ENCODE measurements around the gene PRDM16.

The PRDM16 gene

GRCh38 chr1:3120994-3121393 lies 52.0 kb downstream of the PRDM16 start (continued):
- TF ChIP-seq ZNF473 (tag by site-specific recombination; IDR thresholded peaks at IDR 0.05) (no peak), ZNF510 (tag by site-specific recombination; IDR thresholded peaks at IDR 0.05; ENCODE audit: insufficient replicate concordance) (no peak), ZNF248 (tag by site-specific recombination; IDR thresholded peaks at IDR 0.05) (no peak), ZNF560 (tag by site-specific recombination; IDR thresholded peaks at IDR 0.05; ENCODE audit: borderline replicate concordance) (no peak), ZBTB17 (tag by site-specific recombination; IDR thresholded peaks at IDR 0.05) (no peak), SP7 (tag by site-specific recombination; IDR thresholded peaks at IDR 0.05) (no peak)

- TF ChIP-seq SCRT1 (tag by site-specific recombination; IDR thresholded peaks at IDR 0.05; ENCODE audit: borderline replicate concordance) (no peak), PRDM1 (tag by site-specific recombination; IDR thresholded peaks at IDR 0.05) (no peak), ZNF23 (tag by site-specific recombination; IDR thresholded peaks at IDR 0.05; ENCODE audit: borderline replicate concordance) (no peak), SP7 (tag by site-specific recombination; IDR thresholded peaks at IDR 0.05) (no peak), ZNF175 (tag by site-specific recombination; IDR thresholded peaks at IDR 0.05) (no peak), MZF1 (tag by site-specific recombination; IDR thresholded peaks at IDR 0.05; ENCODE audit: borderline replicate concordance) (no peak), ZNF184 (tag by site-specific recombination; IDR thresholded peaks at IDR 0.05) (no peak), ZNF837 (tag by site-specific recombination; IDR thresholded peaks at IDR 0.05) (no peak), GLI4 (tag by site-specific recombination; IDR thresholded peaks at IDR 0.05) (no peak), SCRT2 (tag by site-specific recombination; IDR thresholded peaks at IDR 0.05) (no peak), MEIS1 (CRISPR knock-in tag; IDR thresholded peaks at IDR 0.05; ENCODE audit: borderline replicate concordance) (no peak), ZNF791 (tag by site-specific recombination; IDR thresholded peaks at IDR 0.05) (no peak), ZNF530 (tag by site-specific recombination; IDR thresholded peaks at IDR 0.05; ENCODE audit: low read depth) (no peak), ZNF529 (tag by site-specific recombination; IDR thresholded peaks at IDR 0.05; ENCODE audit: insufficient replicate concordance) (no peak)
- TF ChIP-seq, protein P1, sequence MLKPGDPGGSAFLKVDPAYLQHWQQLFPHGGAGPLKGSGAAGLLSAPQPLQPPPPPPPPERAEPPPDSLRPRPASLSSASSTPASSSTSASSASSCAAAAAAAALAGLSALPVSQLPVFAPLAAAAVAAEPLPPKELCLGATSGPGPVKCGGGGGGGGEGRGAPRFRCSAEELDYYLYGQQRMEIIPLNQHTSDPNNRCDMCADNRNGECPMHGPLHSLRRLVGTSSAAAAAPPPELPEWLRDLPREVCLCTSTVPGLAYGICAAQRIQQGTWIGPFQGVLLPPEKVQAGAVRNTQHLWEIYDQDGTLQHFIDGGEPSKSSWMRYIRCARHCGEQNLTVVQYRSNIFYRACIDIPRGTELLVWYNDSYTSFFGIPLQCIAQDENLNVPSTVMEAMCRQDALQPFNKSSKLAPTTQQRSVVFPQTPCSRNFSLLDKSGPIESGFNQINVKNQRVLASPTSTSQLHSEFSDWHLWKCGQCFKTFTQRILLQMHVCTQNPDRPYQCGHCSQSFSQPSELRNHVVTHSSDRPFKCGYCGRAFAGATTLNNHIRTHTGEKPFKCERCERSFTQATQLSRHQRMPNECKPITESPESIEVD (tag by site-specific recombination; IDR thresholded peaks at IDR 0.05): no peak
- TF ChIP-seq, protein P2, sequence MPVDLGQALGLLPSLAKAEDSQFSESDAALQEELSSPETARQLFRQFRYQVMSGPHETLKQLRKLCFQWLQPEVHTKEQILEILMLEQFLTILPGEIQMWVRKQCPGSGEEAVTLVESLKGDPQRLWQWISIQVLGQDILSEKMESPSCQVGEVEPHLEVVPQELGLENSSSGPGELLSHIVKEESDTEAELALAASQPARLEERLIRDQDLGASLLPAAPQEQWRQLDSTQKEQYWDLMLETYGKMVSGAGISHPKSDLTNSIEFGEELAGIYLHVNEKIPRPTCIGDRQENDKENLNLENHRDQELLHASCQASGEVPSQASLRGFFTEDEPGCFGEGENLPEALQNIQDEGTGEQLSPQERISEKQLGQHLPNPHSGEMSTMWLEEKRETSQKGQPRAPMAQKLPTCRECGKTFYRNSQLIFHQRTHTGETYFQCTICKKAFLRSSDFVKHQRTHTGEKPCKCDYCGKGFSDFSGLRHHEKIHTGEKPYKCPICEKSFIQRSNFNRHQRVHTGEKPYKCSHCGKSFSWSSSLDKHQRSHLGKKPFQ (tag by site-specific recombination; IDR thresholded peaks at IDR 0.05): no peak
- TF ChIP-seq, protein P3, sequence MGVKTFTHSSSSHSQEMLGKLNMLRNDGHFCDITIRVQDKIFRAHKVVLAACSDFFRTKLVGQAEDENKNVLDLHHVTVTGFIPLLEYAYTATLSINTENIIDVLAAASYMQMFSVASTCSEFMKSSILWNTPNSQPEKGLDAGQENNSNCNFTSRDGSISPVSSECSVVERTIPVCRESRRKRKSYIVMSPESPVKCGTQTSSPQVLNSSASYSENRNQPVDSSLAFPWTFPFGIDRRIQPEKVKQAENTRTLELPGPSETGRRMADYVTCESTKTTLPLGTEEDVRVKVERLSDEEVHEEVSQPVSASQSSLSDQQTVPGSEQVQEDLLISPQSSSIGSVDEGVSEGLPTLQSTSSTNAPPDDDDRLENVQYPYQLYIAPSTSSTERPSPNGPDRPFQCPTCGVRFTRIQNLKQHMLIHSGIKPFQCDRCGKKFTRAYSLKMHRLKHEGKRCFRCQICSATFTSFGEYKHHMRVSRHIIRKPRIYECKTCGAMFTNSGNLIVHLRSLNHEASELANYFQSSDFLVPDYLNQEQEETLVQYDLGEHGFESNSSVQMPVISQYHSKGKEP (tag by site-specific recombination; IDR thresholded peaks at IDR 0.05): no peak
- TF ChIP-seq, protein P4, sequence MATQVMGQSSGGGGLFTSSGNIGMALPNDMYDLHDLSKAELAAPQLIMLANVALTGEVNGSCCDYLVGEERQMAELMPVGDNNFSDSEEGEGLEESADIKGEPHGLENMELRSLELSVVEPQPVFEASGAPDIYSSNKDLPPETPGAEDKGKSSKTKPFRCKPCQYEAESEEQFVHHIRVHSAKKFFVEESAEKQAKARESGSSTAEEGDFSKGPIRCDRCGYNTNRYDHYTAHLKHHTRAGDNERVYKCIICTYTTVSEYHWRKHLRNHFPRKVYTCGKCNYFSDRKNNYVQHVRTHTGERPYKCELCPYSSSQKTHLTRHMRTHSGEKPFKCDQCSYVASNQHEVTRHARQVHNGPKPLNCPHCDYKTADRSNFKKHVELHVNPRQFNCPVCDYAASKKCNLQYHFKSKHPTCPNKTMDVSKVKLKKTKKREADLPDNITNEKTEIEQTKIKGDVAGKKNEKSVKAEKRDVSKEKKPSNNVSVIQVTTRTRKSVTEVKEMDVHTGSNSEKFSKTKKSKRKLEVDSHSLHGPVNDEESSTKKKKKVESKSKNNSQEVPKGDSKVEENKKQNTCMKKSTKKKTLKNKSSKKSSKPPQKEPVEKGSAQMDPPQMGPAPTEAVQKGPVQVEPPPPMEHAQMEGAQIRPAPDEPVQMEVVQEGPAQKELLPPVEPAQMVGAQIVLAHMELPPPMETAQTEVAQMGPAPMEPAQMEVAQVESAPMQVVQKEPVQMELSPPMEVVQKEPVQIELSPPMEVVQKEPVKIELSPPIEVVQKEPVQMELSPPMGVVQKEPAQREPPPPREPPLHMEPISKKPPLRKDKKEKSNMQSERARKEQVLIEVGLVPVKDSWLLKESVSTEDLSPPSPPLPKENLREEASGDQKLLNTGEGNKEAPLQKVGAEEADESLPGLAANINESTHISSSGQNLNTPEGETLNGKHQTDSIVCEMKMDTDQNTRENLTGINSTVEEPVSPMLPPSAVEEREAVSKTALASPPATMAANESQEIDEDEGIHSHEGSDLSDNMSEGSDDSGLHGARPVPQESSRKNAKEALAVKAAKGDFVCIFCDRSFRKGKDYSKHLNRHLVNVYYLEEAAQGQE (tag by site-specific recombination; IDR thresholded peaks at IDR 0.05): no peak
- H3K36me3 ChIP-seq (ENCODE audit: control insufficient read depth in 2 of 2, insufficient read depth in 1 of 2, low read length in 2 of 2): peaks cover 0 to 3% of the 10 kb centered on the region in 2 experiments; a peak in 1 of 3 replicates
- no peaks in the 10 kb centered on the region for H3K4me1 ChIP-seq (ENCODE audit: control insufficient read depth, insufficient read depth, low read length)
- H3K4me3 ChIP-seq (ENCODE audit: low read depth, low read length): no peak overlapping the region
- H3K27ac ChIP-seq (ENCODE audit: extremely low read depth, low read depth, low read length): no peak overlapping the region
- no peaks in the 10 kb centered on the region for H3K9me3 ChIP-seq (ENCODE audit: control insufficient read depth, insufficient read depth, low read depth, low read length)
- ChIA-PET CTCF (no interaction called here), POLR2A (no interaction called here)
These were observed 52.6 kb downstream of the PRDM16 start for GRCh38 chr1:3121401-3122210.
